ENCODE data around the gene LIPT2. TPM values are rescaled to one million over a fixed set of nuclear protein-coding genes. Genes with fewer than 3 reads are reported as not detected.

LIPT2 gene
- total RNA-seq, 6 experiments from 2014 or later: 0.63 to 2.0 (median 1.3) TPM

DNA sequence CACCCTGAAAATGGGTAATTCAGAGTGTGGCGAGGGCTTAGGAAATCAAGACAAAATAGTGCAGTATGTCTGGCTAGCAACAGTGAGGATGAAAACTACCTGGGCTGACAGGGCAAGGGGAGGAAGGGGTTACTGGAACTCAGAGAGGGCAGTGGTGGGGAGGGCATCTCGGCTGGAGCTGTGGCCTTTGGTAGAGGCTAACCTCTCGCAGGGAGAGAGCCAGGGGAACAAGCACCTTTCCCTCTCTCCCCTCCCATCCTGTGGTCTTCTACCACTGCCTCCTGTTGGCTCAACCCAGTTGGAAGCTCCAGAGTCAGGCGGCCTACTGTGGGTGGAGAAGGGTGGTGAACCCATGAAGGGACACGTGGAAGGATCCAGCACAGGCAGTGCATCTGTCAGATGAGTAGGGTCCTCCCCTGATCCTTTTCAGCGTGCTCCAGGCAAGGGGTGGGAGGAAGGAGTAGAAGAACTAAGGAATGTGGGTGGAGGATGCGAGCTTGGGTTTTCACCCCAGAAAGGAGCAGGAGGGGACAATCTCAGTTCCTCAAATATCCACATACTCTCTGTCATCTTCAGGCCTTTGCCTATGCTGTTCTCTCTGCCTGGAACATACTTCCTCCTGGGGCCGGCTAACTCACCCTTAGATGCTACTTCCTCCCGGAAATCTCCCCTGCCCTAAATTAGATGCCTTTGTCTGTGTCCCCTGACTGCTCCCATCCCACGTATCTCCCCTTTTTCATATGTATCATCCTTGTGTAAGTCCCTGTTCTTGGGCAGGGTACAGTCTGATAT lies 19.9 kb downstream of the LIPT2 start:
- no peaks in the 10 kb centered on the region for H3K9me3 Mint-ChIP-seq
- no peaks in the 10 kb centered on the region for H3K36me3 Mint-ChIP-seq (ENCODE audit: low read depth)
- H3K4me3 Mint-ChIP-seq: no peak overlapping the region
- TF ChIP-seq, protein P1, sequence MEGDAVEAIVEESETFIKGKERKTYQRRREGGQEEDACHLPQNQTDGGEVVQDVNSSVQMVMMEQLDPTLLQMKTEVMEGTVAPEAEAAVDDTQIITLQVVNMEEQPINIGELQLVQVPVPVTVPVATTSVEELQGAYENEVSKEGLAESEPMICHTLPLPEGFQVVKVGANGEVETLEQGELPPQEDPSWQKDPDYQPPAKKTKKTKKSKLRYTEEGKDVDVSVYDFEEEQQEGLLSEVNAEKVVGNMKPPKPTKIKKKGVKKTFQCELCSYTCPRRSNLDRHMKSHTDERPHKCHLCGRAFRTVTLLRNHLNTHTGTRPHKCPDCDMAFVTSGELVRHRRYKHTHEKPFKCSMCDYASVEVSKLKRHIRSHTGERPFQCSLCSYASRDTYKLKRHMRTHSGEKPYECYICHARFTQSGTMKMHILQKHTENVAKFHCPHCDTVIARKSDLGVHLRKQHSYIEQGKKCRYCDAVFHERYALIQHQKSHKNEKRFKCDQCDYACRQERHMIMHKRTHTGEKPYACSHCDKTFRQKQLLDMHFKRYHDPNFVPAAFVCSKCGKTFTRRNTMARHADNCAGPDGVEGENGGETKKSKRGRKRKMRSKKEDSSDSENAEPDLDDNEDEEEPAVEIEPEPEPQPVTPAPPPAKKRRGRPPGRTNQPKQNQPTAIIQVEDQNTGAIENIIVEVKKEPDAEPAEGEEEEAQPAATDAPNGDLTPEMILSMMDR (IDR thresholded peaks at IDR 0.05): no peak
- no peak overlapping the region for H3K27ac Mint-ChIP-seq
- no peak for DNase-seq
- peaks cover 43% of the 10 kb centered on the region for H3K27me3 Mint-ChIP-seq (ENCODE audit: insufficient read depth)
- peaks cover 4% of the 10 kb centered on the region; the same call in 1 of the 2 replicates for H3K4me1 Mint-ChIP-seq (ENCODE audit: low read depth)

DNA sequence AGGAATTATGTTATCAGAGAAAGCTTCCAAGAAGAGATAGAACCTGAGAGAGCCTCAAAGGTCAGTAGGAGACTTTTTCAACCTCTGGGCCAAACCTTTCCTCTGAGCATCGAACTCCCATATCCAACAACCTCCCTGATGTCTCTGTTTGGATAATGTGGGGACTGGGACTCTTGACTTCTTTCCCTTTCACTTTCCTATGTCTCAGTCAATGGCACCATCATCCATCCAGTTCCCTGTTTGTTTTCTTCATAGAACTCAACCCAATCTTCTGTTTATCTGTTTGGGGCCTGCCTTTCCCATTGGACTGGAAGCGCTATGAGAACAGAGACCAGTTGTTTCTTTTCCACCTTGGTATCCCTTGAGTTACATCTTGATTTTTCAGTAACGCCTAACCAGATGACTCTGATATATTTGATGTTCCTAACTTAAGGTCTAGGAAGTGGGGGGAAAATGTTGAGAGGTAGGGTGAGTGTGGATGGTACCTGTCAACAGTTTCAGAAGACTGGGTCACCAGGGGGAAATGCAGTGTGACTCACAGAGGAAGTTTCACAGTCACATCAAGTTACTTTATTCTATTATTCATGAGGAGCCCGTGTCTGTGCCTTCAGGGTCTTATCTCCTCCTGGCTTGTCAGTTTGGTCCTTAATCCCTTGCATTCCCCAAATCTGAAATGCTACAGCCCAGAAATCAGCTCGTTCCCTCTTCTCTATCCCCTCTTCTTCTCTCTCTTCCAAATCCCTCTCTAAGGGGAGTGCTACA lies 21.7 kb downstream of the LIPT2 start:
- no peak overlapping the region for H3K4me3 Mint-ChIP-seq
- H3K4me1 Mint-ChIP-seq (ENCODE audit: low read depth): peaks cover 4% of the 10 kb centered on the region; the same call in 1 of the 2 replicates
- no peaks in the 10 kb centered on the region for H3K36me3 Mint-ChIP-seq (ENCODE audit: low read depth)
- peaks cover 53% of the 10 kb centered on the region for H3K27me3 Mint-ChIP-seq (ENCODE audit: insufficient read depth)
- no peak for DNase-seq
- no peak overlapping the region for H3K27ac Mint-ChIP-seq
- TF ChIP-seq, protein P1 (IDR thresholded peaks at IDR 0.05): no peak
- no peaks in the 10 kb centered on the region for H3K9me3 Mint-ChIP-seq

DNA sequence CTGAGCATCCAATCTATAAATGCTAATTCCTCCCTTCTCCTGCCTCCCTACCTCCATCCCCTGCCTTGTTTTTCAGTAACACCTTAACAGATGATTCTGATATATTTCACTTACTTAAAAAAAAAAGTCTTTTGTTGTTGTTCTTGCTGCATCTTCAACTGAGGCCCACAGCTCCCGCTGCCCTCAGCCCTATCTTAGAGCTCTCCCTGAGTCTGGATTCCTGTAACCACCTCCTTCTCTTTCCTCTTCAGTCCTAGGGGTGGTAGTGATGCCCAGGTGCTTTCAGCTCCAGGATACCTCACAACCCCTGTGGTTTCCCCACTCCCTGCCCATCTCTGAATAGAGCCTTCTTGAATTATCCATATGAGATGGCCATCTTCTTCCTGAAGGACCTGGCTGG lies 22.5 kb downstream of the LIPT2 start:
- H3K4me3 Mint-ChIP-seq: no peak overlapping the region
- H3K27me3 Mint-ChIP-seq (ENCODE audit: insufficient read depth): peaks cover 54% of the 10 kb centered on the region
- H3K4me1 Mint-ChIP-seq (ENCODE audit: low read depth): peaks cover 4% of the 10 kb centered on the region; the same call in 1 of the 2 replicates
- TF ChIP-seq, protein P1 (IDR thresholded peaks at IDR 0.05): no peak
- H3K9me3 Mint-ChIP-seq: no peaks in the 10 kb centered on the region
- H3K27ac Mint-ChIP-seq: no peak overlapping the region
- DNase-seq: no peak
- no peaks in the 10 kb centered on the region for H3K36me3 Mint-ChIP-seq (ENCODE audit: low read depth)

DNA sequence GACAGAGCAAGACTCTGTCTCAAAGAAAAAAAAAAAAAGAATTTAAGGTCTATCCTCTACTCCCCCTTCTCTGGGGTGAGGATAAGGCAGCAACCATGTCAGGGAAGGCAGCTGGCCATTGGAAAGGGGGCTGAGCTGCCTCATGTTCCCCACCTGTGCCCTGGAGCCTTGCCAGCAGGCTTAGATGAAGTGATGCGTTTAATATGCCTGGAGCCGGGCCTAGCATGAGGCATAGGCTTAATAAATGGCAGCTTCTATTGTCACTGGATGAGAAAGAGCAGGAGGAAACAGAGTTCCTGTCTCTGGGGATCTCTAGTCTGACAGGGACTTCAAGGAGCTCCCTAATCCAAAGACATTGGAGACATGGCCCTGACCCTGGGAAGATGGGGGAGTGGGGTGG lies 23.0 kb downstream of the LIPT2 start:
- Mint-ChIP-seq H3K27ac (no peak overlapping the region), H3K4me1 (ENCODE audit: low read depth) (peaks cover 4% of the 10 kb centered on the region; the same call in 1 of the 2 replicates), H3K27me3 (ENCODE audit: insufficient read depth) (peaks cover 59% of the 10 kb centered on the region), H3K36me3 (ENCODE audit: low read depth) (no peaks in the 10 kb centered on the region), H3K4me3 (no peak overlapping the region), H3K9me3 (no peaks in the 10 kb centered on the region)
- TF ChIP-seq, protein P1 (IDR thresholded peaks at IDR 0.05): no peak
- DNase-seq: no peak

DNA sequence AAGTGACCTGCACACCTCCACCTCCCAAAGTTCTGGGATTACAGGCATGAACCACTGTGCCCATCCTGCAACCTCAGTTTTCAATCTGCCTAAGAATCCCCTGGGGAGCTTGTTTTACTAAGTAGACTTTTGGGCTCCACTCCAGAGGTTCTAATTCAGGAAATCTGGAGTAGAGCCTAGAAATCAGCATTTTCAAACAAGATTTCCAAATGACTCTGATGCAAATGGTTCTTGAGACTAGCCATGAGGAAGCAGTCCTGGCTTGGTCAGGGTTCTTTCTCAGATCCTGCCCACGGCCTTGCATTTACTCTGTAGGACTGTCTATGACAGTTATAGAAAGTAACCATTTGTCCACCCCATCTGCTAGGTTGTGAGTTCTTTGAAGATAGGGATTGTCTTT lies 24.6 kb downstream of the LIPT2 start:
- no peaks in the 10 kb centered on the region for H3K9me3 Mint-ChIP-seq
- no peak for DNase-seq

More for the DNA sequence above, 24.6 kb downstream of the LIPT2 start:
- H3K4me3 Mint-ChIP-seq: no peak overlapping the region
- H3K27me3 Mint-ChIP-seq (ENCODE audit: insufficient read depth): peaks cover 49% of the 10 kb centered on the region
- H3K4me1 Mint-ChIP-seq (ENCODE audit: low read depth): peaks cover 4% of the 10 kb centered on the region; the same call in 1 of the 2 replicates
- TF ChIP-seq, protein P1 (IDR thresholded peaks at IDR 0.05): no peak
- H3K27ac Mint-ChIP-seq: no peak overlapping the region
- no peaks in the 10 kb centered on the region for H3K36me3 Mint-ChIP-seq (ENCODE audit: low read depth)
